ENCODE measurements around the gene ACY1. TPM values are rescaled to one million over a fixed set of nuclear protein-coding genes. Genes with fewer than 3 reads are reported as not detected.

Gene ACY1
- total and polyA plus RNA-seq, 10 of the 15 experiments (the other 5 are each of a cell fraction or from before 2014, with no cell fraction given), result 18.5 to 42.2 (median 27.8) TPM

DNA sequence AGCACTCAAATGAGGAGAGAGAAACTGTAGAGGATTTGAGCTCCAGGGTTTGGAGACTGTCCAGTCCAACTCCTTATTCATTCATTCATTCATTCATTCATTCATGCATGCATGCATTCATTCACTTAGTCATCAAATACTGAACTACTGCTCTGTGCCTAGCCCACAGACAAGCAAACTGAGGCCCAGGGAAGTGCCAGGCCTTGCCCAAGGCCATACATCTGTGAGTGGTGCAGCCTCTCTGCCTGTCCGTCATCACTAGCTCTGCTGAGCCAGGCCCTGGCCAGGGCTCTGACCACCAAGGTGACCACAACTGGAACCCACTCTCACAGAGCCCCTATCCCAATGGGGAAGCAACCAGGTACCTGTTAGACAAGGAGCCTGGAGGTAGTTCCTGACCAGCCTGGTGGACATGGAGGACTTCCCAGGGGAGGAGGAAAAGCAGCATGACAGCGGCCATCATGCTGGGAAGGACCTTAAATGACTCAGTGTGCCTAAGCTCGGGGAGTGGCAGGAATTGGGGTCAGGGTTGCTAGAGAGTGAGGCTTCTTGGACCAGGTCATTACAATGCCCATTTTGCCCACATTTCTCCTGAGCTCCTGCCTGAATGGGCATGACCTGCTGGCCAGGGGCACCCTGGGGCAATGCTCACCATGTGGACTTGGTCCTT is 39.9 kb downstream of the ACY1 start (continued):
- TF ChIP-seq, protein P1, sequence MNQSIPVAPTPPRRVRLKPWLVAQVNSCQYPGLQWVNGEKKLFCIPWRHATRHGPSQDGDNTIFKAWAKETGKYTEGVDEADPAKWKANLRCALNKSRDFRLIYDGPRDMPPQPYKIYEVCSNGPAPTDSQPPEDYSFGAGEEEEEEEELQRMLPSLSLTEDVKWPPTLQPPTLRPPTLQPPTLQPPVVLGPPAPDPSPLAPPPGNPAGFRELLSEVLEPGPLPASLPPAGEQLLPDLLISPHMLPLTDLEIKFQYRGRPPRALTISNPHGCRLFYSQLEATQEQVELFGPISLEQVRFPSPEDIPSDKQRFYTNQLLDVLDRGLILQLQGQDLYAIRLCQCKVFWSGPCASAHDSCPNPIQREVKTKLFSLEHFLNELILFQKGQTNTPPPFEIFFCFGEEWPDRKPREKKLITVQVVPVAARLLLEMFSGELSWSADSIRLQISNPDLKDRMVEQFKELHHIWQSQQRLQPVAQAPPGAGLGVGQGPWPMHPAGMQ (IDR thresholded peaks at IDR 0.05; ENCODE audit: borderline replicate concordance), result no peak
- TF ChIP-seq YBX1 (IDR thresholded peaks at IDR 0.05) (no peak), MYC (IDR thresholded peaks at IDR 0.05; ENCODE audit: insufficient read depth, insufficient read length, insufficient replicate concordance, low read length, severe bottlenecking) (no peak), ZNF24 (IDR thresholded peaks at IDR 0.05) (peak; percentile 98), BCL11A (IDR thresholded peaks at IDR 0.05; ENCODE audit: low read depth, low read length) (no peak), CREM (IDR thresholded peaks at IDR 0.05; ENCODE audit: low read depth) (no peak), ETV6 (conservative IDR thresholded peaks at IDR 0.05 in 1 of 2, IDR thresholded peaks at IDR 0.05 in 1 of 2; ENCODE audit: borderline replicate concordance in 1 of 2, low read depth in 1 of 2) (no peak), SUZ12 (IDR thresholded peaks at IDR 0.05; ENCODE audit: unreplicated experiment) (no peak), POLR2AphosphoS5 (IDR thresholded peaks at IDR 0.05; ENCODE audit: low read length) (no peak), PAX5 (IDR thresholded peaks at IDR 0.05; ENCODE audit: borderline replicate concordance, low read depth, low read length) (no peak), ATF7 (IDR thresholded peaks at IDR 0.05; ENCODE audit: low read depth) (no peak), ZNF622 (IDR thresholded peaks at IDR 0.05) (no peak)
- TF ChIP-seq, protein P2, sequence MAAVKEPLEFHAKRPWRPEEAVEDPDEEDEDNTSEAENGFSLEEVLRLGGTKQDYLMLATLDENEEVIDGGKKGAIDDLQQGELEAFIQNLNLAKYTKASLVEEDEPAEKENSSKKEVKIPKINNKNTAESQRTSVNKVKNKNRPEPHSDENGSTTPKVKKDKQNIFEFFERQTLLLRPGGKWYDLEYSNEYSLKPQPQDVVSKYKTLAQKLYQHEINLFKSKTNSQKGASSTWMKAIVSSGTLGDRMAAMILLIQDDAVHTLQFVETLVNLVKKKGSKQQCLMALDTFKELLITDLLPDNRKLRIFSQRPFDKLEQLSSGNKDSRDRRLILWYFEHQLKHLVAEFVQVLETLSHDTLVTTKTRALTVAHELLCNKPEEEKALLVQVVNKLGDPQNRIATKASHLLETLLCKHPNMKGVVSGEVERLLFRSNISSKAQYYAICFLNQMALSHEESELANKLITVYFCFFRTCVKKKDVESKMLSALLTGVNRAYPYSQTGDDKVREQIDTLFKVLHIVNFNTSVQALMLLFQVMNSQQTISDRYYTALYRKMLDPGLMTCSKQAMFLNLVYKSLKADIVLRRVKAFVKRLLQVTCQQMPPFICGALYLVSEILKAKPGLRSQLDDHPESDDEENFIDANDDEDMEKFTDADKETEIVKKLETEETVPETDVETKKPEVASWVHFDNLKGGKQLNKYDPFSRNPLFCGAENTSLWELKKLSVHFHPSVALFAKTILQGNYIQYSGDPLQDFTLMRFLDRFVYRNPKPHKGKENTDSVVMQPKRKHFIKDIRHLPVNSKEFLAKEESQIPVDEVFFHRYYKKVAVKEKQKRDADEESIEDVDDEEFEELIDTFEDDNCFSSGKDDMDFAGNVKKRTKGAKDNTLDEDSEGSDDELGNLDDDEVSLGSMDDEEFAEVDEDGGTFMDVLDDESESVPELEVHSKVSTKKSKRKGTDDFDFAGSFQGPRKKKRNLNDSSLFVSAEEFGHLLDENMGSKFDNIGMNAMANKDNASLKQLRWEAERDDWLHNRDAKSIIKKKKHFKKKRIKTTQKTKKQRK (IDR thresholded peaks at IDR 0.05; ENCODE audit: low read depth, low read length), result no peak
- TF ChIP-seq, protein P3, sequence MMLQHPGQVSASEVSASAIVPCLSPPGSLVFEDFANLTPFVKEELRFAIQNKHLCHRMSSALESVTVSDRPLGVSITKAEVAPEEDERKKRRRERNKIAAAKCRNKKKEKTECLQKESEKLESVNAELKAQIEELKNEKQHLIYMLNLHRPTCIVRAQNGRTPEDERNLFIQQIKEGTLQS (IDR thresholded peaks at IDR 0.05; ENCODE audit: borderline replicate concordance, extremely low read depth, low read depth, low read length), result no peak
- TF ChIP-seq, protein P4, sequence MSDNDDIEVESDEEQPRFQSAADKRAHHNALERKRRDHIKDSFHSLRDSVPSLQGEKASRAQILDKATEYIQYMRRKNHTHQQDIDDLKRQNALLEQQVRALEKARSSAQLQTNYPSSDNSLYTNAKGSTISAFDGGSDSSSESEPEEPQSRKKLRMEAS (IDR thresholded peaks at IDR 0.05; ENCODE audit: low read depth, low read length), result no peak
- TF ChIP-seq, protein P5, sequence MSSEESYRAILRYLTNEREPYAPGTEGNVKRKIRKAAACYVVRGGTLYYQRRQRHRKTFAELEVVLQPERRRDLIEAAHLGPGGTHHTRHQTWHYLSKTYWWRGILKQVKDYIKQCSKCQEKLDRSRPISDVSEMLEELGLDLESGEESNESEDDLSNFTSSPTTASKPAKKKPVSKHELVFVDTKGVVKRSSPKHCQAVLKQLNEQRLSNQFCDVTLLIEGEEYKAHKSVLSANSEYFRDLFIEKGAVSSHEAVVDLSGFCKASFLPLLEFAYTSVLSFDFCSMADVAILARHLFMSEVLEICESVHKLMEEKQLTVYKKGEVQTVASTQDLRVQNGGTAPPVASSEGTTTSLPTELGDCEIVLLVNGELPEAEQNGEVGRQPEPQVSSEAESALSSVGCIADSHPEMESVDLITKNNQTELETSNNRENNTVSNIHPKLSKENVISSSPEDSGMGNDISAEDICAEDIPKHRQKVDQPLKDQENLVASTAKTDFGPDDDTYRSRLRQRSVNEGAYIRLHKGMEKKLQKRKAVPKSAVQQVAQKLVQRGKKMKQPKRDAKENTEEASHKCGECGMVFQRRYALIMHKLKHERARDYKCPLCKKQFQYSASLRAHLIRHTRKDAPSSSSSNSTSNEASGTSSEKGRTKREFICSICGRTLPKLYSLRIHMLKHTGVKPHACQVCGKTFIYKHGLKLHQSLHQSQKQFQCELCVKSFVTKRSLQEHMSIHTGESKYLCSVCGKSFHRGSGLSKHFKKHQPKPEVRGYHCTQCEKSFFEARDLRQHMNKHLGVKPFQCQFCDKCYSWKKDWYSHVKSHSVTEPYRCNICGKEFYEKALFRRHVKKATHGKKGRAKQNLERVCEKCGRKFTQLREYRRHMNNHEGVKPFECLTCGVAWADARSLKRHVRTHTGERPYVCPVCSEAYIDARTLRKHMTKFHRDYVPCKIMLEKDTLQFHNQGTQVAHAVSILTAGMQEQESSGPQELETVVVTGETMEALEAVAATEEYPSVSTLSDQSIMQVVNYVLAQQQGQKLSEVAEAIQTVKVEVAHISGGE (CRISPR knock-in tag; IDR thresholded peaks at IDR 0.05), result no peak
- TF ChIP-seq, protein P6, sequence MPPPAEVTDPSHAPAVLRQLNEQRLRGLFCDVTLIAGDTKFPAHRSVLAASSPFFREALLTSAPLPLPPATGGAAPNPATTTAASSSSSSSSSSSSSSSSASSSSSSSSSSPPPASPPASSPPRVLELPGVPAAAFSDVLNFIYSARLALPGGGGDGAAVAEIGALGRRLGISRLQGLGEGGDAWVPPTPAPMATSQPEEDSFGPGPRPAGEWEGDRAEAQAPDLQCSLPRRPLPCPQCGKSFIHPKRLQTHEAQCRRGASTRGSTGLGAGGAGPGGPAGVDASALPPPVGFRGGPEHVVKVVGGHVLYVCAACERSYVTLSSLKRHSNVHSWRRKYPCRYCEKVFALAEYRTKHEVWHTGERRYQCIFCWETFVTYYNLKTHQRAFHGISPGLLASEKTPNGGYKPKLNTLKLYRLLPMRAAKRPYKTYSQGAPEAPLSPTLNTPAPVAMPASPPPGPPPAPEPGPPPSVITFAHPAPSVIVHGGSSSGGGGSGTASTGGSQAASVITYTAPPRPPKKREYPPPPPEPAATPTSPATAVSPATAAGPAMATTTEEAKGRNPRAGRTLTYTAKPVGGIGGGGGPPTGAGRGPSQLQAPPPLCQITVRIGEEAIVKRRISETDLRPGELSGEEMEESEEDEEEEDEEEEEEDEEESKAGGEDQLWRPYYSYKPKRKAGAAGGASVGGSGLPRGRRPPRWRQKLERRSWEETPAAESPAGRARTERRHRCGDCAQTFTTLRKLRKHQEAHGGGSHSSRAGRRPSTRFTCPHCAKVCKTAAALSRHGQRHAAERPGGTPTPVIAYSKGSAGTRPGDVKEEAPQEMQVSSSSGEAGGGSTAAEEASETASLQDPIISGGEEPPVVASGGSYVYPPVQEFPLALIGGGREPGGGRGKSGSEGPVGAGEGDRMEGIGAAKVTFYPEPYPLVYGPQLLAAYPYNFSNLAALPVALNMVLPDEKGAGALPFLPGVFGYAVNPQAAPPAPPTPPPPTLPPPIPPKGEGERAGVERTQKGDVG (CRISPR knock-in tag; IDR thresholded peaks at IDR 0.05), result peak; percentile 58; the same call in 1 of the 2 replicates

All from GM12878 (cell line).